Hippocampal formation (tissue), 2 donors: Measurements from ENCODE around the gene CCDC73.

ENCODE experiments used
- DNase-seq, 2 donors: peaks; one replicate each; lab custom pipeline; 2025; lab: John Stamatoyannopoulos, UW

Gene CCDC73

GRCh38 chr11:32586576-32587190 lies 207.8 kb downstream of the CCDC73 start:
- DNase-seq = no peak

DNA sequence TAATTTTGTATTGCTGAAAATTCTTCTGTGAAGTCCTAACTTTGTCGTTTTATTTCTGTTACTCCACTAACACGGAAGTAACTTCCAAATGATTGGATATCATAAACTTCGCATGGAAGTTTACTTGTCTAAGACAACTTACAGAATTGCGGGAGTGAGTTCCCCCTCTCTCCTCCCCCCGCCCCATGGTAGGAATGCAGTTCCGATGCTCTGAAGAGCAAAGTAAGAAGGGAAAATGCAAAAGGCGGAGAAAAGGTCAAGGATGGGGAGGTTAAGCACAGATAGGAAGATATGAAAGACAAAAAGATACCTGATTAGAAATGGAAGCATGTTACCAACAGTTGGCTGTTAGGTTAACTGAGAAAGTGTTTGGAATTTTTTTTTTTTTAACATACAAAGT lies 209.5 kb downstream of the CCDC73 start:
- DNase-seq = no peak

DNA sequence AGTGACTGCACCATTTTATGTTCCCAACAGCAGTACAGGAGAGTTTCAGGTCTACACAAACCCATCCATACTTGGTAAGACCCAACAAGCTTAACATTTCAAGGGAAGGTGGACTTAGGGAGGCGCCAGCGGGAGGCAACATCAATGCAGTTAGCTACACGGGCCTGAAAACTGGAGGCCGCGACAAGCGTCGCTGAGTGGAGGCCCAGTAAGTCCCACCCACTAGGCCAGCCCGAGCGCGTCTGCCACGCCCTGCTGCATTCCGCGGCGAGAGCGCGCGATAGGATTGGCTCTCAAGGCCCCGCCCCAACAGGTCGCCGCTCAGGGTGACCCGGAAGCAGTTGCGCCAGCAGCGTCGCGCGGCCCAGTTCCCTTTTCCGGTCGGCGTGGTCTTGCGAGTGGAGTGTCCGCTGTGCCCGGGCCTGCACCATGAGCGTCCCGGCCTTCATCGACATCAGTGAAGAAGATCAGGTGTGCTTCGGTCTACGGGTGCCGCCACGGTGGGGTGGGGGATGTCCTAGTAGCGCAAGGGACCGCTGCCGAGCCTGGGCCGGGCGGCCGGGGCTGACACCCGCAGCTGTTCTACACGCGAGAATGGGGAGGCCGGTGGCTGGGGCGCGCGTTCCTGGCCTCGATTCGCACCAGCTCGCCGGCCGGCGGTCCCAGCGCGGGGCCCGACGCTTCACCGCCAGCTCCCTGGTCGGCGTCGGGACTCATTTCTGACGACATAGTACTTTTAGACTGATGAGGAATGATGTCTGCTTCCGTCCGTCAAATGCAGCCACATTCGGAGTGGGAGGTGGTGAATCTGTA lies 210.8 kb downstream of the CCDC73 start, which contains the start of gene EIF3M:
Gene EIF3M (plus strand): TSS at position 373 of the 813 bp plus-strand sequence. CDS start 57 bp downstream, at position 430.
- peak; percentile 88 to 94 for DNase-seq

DNA sequence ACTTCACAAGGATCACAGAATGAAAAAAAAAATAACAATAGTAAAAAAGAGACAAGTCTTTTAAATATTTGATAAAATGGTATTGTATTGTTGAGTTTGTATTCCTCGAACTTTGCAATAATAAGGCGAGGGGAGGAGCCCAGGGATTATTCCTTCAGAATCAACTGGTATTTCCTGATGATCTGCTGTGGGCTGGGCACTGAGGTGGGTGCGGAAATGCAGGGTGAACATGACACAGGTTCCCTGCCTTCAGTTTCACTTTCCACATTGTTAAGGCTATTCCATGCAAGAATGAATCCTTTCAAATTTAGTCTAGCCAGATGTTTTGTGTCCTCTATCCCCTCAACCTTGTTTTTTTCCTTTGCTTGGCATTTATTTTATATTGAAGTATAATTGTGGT lies 212.9 kb downstream of the CCDC73 start:
- no peak for DNase-seq

DNA sequence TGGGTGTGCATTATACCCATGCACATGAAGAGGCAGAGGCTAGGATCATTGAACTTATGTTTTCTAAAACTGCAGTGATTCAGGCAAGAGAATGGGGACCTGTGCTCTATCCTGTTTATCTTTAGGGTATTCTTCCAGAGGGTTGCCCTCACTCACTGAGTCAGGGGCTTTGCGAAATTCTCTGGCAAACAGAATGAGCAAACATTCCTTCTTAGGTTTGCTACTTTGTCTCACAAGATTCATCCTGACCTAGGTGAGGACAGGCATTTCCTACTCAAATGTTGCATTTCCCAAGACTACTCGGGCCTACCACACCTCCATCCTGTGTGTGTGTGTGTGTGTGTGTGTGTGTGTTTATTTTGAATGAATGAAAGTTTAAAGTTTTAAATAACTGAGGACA lies 213.5 kb downstream of the CCDC73 start:
- no peak for DNase-seq

- no peak for DNase-seq
These were observed 218.0 kb downstream of the CCDC73 start for GRCh38 chr11:32576456-32576855.

DNA sequence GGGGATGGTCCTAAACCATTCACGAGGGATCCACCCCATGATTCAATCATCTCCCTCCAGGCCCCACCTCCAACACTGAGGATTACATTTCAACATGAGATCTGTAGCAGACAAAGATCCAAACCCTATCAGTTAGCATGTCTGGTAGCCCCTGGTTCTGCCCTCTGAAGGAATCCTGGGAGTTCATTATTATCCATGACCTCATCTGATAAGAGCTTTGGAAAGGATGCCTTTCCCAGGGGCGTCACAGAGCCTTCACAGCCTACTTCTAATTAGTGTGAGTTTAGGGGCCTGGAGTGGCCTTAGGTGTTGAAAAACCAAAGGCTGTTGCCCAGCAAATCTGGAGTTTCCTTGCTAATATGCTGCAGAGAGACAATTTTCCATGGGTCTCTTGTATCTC lies 219.4 kb downstream of the CCDC73 start:
- DNase-seq = no peak

- DNase-seq = no peak
These were observed 220.0 kb downstream of the CCDC73 start for GRCh38 chr11:32574421-32574820.

- no peak for DNase-seq
These were observed 221.2 kb downstream of the CCDC73 start for GRCh38 chr11:32573228-32573627.

DNA sequence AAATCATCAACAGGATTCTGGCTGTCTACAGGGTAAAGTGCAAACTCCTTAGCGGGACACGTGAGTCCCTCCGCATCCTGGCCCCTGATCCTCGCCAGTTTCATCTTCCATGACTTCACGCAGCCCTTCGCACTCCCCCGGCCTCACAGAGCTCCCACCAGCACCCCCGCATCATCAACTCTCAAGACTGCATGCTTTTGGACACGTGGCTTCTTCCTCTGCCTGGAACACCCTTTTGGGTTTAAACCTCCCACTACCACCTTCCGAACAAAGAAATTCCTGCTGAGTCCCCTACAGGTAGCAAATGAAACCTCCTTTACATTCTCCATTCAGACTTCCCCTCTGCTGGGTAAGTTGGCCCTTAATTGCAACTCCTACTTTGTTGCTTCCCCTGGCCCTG lies 223.4 kb downstream of the CCDC73 start:
- DNase-seq = no peak

DNA sequence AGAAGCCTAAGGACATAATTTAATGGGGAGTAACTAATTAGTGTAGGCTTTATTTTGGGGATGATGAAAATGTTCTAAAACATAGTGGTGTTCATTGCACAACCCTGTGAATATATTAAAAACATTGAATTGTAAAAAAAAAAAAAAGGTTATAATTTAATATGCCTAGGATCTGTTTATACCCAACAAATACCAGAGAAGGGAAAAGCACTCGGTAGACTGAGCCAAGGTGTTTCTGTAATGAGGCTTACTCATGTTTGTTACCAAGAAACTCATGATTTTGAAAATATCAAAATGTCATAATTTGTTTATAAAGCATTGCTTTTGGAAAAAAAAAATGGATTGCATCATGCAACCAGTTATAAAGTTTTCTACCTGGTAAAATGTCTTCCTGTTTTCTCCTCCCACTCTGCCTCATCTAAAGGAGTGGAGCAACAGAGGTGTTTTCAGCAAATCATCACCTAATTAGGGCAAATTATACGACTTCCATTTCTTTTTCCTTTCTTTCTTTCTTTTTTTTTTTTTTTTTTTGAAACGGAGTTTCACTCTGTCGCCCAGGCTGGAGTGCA lies 225.1 kb downstream of the CCDC73 start:
- DNase-seq = no peak

DNA sequence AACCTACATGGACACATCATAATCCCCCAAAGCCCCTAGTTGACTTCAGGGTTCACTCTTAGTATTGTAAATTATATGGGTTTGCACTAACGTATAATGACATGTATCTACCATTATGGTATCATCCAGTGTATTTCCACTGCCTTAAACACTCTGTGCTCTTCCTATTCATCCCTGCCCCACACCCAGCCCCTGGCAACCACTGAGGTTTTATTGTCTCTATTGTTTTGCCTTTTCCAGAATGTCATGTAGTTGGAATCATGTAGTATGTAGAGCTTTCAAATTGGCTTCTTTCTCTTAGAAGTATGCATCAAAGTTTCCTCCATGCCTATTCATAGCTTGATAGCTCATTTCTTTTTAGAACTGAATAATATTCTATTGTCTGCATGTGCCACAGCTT lies 227.3 kb downstream of the CCDC73 start:
- DNase-seq = no peak

DNA sequence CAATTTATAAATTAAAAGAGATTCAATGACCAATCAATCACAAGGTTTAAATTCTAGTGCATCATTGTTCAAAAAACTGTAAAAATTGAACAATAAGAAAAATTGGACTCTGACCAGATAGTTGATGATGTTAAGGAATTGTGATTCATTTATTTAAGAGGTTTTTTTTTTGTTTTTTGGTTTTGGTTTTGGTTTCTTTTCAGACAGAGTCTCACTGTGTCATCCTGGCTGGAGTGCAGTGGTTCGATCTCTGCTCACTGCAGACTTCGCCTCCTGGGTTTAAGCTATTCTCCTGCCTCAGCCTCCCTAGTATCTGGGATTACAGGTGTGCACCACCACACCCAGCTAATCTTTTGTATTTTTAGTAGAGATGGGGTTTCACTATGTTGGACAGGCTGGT lies 227.9 kb downstream of the CCDC73 start:
- DNase-seq = no peak

DNA sequence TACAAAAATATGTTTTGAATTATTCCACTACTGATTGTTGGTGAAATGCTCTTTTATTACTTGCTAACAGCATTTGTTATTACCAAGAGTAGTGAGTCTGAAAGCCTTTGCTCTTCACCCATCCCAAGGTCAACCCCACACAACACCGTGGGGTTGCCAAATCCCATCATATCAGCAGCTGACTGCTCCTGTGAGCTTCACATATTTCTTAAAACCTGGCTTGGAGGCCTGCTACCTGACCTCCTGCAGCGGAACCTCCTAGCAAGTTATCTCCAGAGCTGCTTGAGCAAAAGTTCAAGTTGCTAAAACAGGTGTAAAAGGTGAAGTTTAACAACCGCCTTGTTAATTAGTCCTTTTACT lies 230.9 kb downstream of the CCDC73 start:
- DNase-seq = no peak

- no peak for DNase-seq
These were observed 231.4 kb downstream of the CCDC73 start for GRCh38 chr11:32562839-32563599.

DNA sequence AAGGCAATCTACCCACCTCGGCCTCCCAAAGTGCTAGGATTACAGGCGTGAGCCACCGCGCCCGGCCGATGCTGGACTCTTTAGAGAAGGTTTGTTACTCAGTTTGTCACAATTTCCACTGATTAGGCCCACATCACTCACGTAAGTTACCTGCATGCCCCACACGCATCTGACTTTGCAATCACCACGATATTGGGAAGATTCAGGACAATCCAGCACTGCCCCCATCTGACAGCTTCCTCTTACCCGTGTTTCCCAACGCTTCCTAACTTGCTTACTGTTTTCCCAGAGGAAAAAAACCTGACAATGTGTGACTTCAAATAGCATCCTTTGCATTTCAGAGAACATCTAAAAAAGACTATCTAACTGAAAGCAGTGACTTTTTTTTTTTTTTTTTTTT lies 232.6 kb downstream of the CCDC73 start:
- no peak for DNase-seq

DNA sequence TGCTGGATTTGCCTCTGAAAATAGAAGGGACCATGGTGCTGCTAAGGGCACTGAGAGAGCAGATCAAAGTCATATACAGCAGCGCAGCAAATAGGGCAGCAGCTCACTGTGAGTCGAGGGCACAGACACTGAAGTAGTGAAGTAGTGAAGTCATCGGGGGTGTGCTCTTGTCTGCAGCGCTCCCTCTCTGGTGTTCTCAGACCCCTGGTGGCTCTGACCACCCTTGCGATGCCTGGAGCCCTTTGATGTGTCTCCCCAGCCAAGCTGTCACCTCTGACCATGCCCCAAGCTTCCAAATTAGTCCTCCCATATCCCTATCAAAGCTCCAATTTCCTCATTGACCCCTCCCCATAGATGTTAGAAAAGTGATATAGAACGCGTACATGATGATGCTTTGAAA lies 238.6 kb downstream of the CCDC73 start:
- no peak for DNase-seq

GRCh38 chr11:32555091-32555490 lies 239.4 kb downstream of the CCDC73 start:
- DNase-seq = no peak
